Measurements from ENCODE around the gene GNA15. TPM values are rescaled to one million over a fixed set of nuclear protein-coding genes. Genes with fewer than 3 reads are reported as not detected.

GNA15 gene
- total RNA-seq, 1 donor from 2014 or later = not detected

DNA sequence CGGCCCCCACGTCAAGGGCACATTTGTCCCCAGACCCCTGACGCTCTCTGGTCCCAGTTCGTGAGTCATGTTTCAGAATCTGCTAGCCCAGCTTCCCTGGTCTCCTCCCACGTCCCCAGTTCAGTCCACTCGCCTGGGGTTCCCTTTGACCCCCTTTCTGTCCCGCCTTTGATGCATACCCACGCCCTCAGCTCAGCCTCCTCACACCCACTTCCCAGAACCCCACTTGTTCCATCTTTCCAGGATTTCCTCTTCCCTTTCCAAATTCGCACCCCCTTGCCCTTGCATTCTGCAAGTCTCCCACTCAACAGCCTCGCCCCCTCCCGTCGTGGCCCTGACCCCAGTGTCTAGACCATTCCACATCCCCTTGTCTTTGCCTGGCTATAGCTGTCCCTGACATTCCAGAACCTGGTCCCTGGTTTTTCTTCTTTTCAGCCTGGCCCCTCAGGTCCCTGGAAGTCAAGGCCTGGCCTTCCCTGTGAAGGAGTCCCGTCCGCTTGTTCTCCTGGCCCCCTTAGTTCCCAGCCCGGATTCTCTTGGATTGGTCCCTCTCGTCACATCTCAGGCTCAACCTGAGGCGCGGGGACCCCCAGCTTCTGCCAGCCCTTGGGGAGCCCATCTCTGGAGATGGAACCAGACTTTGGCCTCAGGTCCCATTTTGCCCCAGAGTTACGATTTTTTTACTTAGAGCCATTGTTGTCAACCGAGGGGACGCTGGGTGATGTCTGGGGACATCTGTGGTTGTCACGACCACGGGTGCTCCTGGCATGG, 51.2 kb downstream of the GNA15 start:
- Mint-ChIP-seq H3K27ac (ENCODE audit: unreplicated experiment) (peak overlapping the region; percentile 81), H3K27me3 (ENCODE audit: unreplicated experiment) (peaks cover 20% of the 10 kb centered on the region), H3K9me3 (ENCODE audit: unreplicated experiment) (no peaks in the 10 kb centered on the region), H3K36me3 (ENCODE audit: low read depth, unreplicated experiment) (peaks cover 12% of the 10 kb centered on the region), H3K4me1 (ENCODE audit: unreplicated experiment) (peaks cover 17% of the 10 kb centered on the region), H3K4me3 (ENCODE audit: unreplicated experiment) (peak overlapping the region; percentile 88)
- TF ChIP-seq, protein P1, sequence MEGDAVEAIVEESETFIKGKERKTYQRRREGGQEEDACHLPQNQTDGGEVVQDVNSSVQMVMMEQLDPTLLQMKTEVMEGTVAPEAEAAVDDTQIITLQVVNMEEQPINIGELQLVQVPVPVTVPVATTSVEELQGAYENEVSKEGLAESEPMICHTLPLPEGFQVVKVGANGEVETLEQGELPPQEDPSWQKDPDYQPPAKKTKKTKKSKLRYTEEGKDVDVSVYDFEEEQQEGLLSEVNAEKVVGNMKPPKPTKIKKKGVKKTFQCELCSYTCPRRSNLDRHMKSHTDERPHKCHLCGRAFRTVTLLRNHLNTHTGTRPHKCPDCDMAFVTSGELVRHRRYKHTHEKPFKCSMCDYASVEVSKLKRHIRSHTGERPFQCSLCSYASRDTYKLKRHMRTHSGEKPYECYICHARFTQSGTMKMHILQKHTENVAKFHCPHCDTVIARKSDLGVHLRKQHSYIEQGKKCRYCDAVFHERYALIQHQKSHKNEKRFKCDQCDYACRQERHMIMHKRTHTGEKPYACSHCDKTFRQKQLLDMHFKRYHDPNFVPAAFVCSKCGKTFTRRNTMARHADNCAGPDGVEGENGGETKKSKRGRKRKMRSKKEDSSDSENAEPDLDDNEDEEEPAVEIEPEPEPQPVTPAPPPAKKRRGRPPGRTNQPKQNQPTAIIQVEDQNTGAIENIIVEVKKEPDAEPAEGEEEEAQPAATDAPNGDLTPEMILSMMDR (IDR thresholded peaks at IDR 0.05; ENCODE audit: unreplicated experiment) = no peak
- DNase-seq (ENCODE audit: low spot score) = no peak

DNA sequence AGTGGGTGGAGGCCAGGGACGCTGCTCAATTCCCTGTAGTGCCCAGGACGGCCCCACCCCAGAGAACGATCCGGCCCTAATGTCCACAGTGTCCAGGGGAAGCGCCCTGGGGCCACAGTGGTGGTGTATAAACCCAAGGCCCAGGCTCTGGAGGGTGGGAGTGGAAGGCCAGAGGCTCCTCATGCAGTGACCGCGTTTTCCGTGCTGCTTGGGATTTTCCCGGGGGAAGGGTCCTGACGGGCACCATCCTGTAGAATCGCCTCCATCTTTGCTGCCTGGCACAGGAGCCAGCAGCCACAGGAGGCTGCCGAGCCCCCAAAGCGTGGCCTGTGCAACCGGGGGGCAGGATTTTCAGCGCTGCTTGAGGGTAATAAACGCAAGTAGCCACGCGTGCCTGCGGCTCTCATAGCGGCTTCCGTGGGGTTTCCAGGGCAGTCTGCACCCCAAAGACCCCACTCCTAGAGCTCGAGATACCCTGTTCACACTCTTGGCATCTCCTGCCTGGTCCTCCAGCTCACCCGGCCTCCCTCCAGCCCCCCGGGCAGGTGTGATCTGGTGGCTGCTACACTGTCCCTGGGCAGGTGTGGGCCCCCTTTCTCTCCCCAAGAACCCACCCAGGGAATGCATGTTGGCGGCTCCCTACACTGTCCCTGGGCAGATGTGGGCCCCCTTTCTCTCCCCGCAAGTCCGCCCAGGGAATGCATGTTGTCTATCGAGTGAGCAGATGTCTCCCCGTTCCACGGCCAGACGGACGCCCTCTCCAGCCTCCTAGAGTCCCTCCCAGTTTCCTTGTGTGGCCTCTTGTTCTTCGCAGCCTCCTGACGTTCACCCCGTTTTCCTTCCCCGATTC, 52.1 kb downstream of the GNA15 start:
- Mint-ChIP-seq H3K36me3 (ENCODE audit: low read depth, unreplicated experiment) (peaks cover 12% of the 10 kb centered on the region), H3K4me3 (ENCODE audit: unreplicated experiment) (no peak overlapping the region), H3K27me3 (ENCODE audit: unreplicated experiment) (peaks cover 20% of the 10 kb centered on the region), H3K4me1 (ENCODE audit: unreplicated experiment) (peaks cover 17% of the 10 kb centered on the region), H3K27ac (ENCODE audit: unreplicated experiment) (no peak overlapping the region), H3K9me3 (ENCODE audit: unreplicated experiment) (no peaks in the 10 kb centered on the region)
- TF ChIP-seq, protein P1 (IDR thresholded peaks at IDR 0.05; ENCODE audit: unreplicated experiment) = no peak
- no peak for DNase-seq (ENCODE audit: low spot score)

DNA sequence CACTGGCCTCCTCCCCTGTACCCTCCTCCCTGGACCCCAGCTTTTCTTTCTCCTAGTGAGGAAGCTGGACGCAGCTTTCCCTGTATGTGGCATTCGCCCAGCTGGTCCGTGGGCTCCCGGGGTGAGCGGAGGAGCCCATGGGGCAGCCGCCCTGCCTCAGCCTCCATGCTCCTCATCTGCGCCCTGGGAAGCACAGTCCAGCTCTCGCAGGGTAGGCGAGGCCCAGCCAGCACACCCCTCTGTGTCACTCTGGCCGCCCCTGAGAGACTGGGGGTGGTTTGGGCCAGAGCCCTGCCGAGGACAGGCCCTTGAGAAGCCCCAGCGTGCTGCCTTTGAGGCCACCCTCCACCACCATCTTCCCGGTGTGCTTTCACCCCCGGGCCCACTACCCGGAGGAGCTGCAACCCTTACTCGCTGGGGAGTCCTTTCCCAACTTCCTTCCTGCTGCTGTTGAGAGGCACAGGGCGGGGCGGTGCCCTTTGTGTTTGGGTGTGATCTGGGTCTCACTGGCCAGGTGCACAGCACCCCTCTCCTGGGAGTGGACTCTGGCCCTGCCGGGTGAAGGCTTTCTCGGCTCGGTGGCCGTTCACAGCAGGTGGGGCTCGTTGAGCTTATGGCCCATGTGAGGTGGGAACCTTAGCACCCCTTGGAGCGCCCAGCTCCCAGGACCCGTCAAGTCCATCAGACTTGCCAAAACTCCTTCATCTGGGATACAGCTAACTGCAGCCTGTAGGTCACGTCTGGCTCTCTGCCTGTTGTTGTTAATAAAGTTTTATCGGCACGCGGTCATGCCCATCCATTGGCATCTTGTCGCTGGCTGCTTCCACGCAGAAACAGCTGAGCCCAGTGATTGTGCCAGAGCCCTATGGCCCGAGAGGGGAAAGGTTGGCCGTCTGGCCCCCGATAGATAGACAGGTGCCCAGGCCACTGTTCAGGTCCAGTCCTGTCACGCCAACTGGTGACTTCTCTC, 53.1 kb downstream of the GNA15 start:
- no peak for DNase-seq (ENCODE audit: low spot score)
- TF ChIP-seq, protein P1 (IDR thresholded peaks at IDR 0.05; ENCODE audit: unreplicated experiment) = no peak
- H3K27me3 Mint-ChIP-seq (ENCODE audit: unreplicated experiment) = peaks cover 20% of the 10 kb centered on the region
- H3K27ac Mint-ChIP-seq (ENCODE audit: unreplicated experiment) = no peak overlapping the region
- H3K36me3 Mint-ChIP-seq (ENCODE audit: low read depth, unreplicated experiment) = peaks cover 12% of the 10 kb centered on the region
- H3K4me1 Mint-ChIP-seq (ENCODE audit: unreplicated experiment) = peaks cover 17% of the 10 kb centered on the region
- H3K9me3 Mint-ChIP-seq (ENCODE audit: unreplicated experiment) = no peaks in the 10 kb centered on the region
- no peak overlapping the region for H3K4me3 Mint-ChIP-seq (ENCODE audit: unreplicated experiment)

DNA sequence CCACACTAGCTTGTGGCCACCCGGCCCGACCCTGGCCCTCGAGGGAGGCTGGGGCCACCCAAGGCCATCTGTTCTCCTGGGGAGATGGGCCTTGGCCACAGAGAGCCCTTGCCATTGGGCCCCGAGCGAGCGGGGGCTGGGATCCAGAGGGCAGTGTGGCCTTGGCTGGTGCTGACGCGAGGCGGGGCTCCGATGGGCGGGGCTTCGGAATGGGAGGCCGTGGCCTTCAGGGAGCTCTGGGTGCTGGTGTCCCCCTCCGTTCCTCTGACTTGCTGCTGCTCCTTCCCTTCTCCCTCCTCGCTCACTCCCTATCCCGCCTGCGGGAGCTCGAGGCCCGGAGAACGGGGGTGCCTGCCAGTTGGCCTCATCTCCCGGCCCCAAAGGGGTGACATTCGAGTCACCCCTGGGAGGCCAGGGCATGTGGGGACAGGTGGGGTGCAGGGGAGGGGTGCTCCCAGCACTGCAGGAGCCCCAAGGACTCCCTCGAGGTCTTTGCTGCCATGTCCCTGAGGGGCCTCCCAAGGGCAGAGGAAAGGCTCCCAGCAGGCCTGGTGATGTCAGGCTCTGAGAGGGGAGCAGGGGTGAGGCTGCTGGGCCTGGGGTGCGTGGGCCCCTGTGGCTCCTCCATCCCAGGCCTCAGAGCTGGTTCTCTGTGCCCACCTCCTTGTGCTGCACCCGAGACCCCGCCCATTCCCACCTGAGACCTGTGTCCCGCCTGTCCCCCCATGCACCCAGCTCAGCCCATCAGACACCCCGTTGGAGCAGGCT, 54.1 kb downstream of the GNA15 start:
- H3K9me3 Mint-ChIP-seq (ENCODE audit: unreplicated experiment) = no peaks in the 10 kb centered on the region
- DNase-seq (ENCODE audit: low spot score) = no peak
- TF ChIP-seq, protein P1 (IDR thresholded peaks at IDR 0.05; ENCODE audit: unreplicated experiment) = no peak
- H3K36me3 Mint-ChIP-seq (ENCODE audit: low read depth, unreplicated experiment) = peaks cover 18% of the 10 kb centered on the region
- no peak overlapping the region for H3K4me3 Mint-ChIP-seq (ENCODE audit: unreplicated experiment)
- peaks cover 17% of the 10 kb centered on the region for H3K27me3 Mint-ChIP-seq (ENCODE audit: unreplicated experiment)
- peaks cover 17% of the 10 kb centered on the region for H3K4me1 Mint-ChIP-seq (ENCODE audit: unreplicated experiment)
- H3K27ac Mint-ChIP-seq (ENCODE audit: unreplicated experiment) = no peak overlapping the region
